ENCODE measurements around the gene RNASET2. TPM values are rescaled to one million over a fixed set of nuclear protein-coding genes. Genes with fewer than 3 reads are reported as not detected.
"Not testable (repeated sequence)": the region's sequence is repeated elsewhere in the genome, so short reads cannot be mapped to it uniquely, and the experiment has no call there.

RNASET2 gene
- polyA plus RNA-seq, 1 donor from 2014 or later: 73.9 TPM

DNA sequence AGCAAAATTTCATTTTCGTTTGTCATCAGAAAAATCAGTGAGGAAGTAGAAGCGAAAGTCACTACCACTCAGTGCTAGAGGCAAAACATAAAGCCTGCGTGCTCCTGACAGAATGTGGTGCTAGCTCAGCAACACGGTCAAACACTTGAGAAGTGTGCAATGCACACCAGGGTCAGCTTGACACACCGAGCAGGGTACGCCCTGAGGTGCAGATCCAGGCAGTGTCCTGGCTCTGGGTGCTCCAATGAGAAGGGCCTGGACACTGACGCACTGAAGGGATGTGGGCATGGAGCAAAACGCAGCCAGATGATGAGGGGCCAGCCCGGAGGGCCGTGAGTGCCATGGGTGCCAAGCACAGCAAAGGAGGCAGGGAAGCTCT is 5.9 kb downstream of the RNASET2 start:
- H3F3A ChIP-seq (ENCODE audit: insufficient read depth, low read length, poor library complexity, severe bottlenecking): no peaks in the 10 kb centered on the region
- no peak overlapping the region for H3K4me2 ChIP-seq (ENCODE audit: low read length)
- no peak overlapping the region for H3K4me3 ChIP-seq (ENCODE audit: low read length)
- no peaks in the 10 kb centered on the region for H3K9me3 ChIP-seq (ENCODE audit: low read length)
- H3K27me3 ChIP-seq (ENCODE audit: insufficient read depth, low read depth, low read length): no peaks in the 10 kb centered on the region
- no peak overlapping the region for H2AFZ ChIP-seq (ENCODE audit: low read depth, low read length)
- no peaks in the 10 kb centered on the region for H4K20me1 ChIP-seq (ENCODE audit: insufficient read depth)
- H3K27ac ChIP-seq (ENCODE audit: low read length): no peak overlapping the region
- TF ChIP-seq RAD21 (conservative IDR thresholded peaks at IDR 0.05) (no peak), POLR2AphosphoS5 (IDR thresholded peaks at IDR 0.05) (no peak), EZH2 (IDR thresholded peaks at IDR 0.05; ENCODE audit: borderline replicate concordance, insufficient read depth, low read length, poor library complexity, severe bottlenecking) (no peak), MXI1 (conservative IDR thresholded peaks at IDR 0.05; ENCODE audit: poor library complexity, severe bottlenecking) (no peak), SMC3 (conservative IDR thresholded peaks at IDR 0.05; ENCODE audit: poor library complexity) (no peak), CTCF (IDR thresholded peaks at IDR 0.05; ENCODE audit: poor library complexity, severe bottlenecking) (no peak), TAF1 (IDR thresholded peaks at IDR 0.05; ENCODE audit: low read depth) (no peak), EP300 (conservative IDR thresholded peaks at IDR 0.05; ENCODE audit: poor library complexity, severe bottlenecking) (no peak)
- TF ChIP-seq, protein P1, sequence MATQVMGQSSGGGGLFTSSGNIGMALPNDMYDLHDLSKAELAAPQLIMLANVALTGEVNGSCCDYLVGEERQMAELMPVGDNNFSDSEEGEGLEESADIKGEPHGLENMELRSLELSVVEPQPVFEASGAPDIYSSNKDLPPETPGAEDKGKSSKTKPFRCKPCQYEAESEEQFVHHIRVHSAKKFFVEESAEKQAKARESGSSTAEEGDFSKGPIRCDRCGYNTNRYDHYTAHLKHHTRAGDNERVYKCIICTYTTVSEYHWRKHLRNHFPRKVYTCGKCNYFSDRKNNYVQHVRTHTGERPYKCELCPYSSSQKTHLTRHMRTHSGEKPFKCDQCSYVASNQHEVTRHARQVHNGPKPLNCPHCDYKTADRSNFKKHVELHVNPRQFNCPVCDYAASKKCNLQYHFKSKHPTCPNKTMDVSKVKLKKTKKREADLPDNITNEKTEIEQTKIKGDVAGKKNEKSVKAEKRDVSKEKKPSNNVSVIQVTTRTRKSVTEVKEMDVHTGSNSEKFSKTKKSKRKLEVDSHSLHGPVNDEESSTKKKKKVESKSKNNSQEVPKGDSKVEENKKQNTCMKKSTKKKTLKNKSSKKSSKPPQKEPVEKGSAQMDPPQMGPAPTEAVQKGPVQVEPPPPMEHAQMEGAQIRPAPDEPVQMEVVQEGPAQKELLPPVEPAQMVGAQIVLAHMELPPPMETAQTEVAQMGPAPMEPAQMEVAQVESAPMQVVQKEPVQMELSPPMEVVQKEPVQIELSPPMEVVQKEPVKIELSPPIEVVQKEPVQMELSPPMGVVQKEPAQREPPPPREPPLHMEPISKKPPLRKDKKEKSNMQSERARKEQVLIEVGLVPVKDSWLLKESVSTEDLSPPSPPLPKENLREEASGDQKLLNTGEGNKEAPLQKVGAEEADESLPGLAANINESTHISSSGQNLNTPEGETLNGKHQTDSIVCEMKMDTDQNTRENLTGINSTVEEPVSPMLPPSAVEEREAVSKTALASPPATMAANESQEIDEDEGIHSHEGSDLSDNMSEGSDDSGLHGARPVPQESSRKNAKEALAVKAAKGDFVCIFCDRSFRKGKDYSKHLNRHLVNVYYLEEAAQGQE (IDR thresholded peaks at IDR 0.05; ENCODE audit: borderline replicate concordance): no peak
- H3K79me2 ChIP-seq (replicated peaks; ENCODE audit: insufficient read depth, low read length): no peaks in the 10 kb centered on the region
- H3K9me2 ChIP-seq (ENCODE audit: insufficient read depth, low read length): no peaks in the 10 kb centered on the region
- H3K9ac ChIP-seq (ENCODE audit: low read length): no peak overlapping the region
- peaks cover 7% of the 10 kb centered on the region for H3K36me3 ChIP-seq (ENCODE audit: insufficient read depth, low read length)

DNA sequence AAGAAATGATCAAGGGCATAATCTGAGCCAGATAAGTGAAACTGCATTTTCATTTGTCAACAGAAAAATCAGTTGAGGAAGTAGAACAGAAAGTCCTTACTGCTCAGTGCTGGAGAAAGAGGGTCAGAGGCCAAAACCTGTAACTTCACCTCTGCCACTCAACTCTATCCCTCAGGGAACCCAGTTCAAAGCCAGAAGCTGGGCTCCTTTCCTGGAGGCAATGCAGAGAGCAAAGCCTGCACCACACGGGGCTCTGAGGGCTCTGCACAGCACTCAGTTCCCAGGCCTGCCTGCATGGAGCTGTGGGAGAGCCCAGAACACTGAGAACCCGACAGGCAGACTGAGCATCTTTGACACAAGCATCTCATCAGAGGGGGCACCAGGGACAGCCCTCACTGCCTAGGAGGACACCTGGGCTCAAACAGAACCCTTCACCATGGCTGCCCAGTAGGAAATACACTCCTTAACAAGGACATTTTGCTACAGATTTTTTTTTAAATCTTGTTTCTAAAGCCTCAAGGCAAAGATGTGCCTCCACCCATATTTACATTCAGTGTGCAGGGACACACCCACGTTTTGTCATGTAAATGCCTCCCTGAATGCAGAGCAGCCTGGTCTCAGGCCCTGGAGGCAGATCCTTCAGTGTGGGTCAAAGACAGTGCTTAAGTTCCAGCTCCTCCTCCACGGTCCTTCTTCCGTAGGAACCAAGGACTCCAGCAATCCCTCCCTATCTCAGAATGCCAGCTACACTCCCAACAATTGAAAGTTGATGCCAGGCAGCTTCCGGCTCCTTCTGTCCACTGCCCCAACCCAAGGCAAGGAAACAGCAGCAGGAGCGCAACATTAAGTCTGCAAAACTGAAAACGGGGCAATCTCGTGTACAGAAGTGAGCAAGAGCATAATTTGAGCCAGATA is 6.6 kb downstream of the RNASET2 start:
- TF ChIP-seq EZH2 (IDR thresholded peaks at IDR 0.05; ENCODE audit: borderline replicate concordance, insufficient read depth, low read length, poor library complexity, severe bottlenecking) (no peak), EP300 (conservative IDR thresholded peaks at IDR 0.05; ENCODE audit: poor library complexity, severe bottlenecking) (no peak), CTCF (IDR thresholded peaks at IDR 0.05; ENCODE audit: poor library complexity, severe bottlenecking) (no peak)
- Histone ChIP-seq H3K36me3 (ENCODE audit: insufficient read depth, low read length) (peaks cover 7% of the 10 kb centered on the region), H3K4me3 (ENCODE audit: low read length) (no peak overlapping the region), H3K27ac (ENCODE audit: low read length) (no peak overlapping the region), H3K27me3 (ENCODE audit: insufficient read depth, low read depth, low read length) (no peaks in the 10 kb centered on the region), H2AFZ (ENCODE audit: low read depth, low read length) (no peak overlapping the region), H3K9ac (ENCODE audit: low read length) (no peak overlapping the region), H3K9me2 (ENCODE audit: insufficient read depth, low read length) (no peaks in the 10 kb centered on the region), H4K20me1 (ENCODE audit: insufficient read depth) (no peaks in the 10 kb centered on the region), H3K79me2 (replicated peaks; ENCODE audit: insufficient read depth, low read length) (no peaks in the 10 kb centered on the region), H3K4me2 (ENCODE audit: low read length) (no peak overlapping the region), H3F3A (ENCODE audit: insufficient read depth, low read length, poor library complexity, severe bottlenecking) (no peaks in the 10 kb centered on the region), H3K9me3 (ENCODE audit: low read length) (no peaks in the 10 kb centered on the region)

GRCh38 chr6:166948724-166949123 is 7.6 kb downstream of the RNASET2 start:
- not testable (repeated sequence) for H3K9me2 ChIP-seq (ENCODE audit: insufficient read depth, low read length); H2AFZ ChIP-seq (ENCODE audit: low read depth, low read length); H3K79me2 ChIP-seq (replicated peaks; ENCODE audit: insufficient read depth, low read length); H3K27me3 ChIP-seq (ENCODE audit: insufficient read depth, low read depth, low read length); H3K4me2 ChIP-seq (ENCODE audit: low read length); H3F3A ChIP-seq (ENCODE audit: insufficient read depth, low read length, poor library complexity, severe bottlenecking); H3K27ac ChIP-seq (ENCODE audit: low read length); H3K36me3 ChIP-seq (ENCODE audit: insufficient read depth, low read length); H3K4me3 ChIP-seq (ENCODE audit: low read length); H3K9ac ChIP-seq (ENCODE audit: low read length); H3K9me3 ChIP-seq (ENCODE audit: low read length); H4K20me1 ChIP-seq (ENCODE audit: insufficient read depth)

All from neural cell (in vitro differentiated cells).